H1 (cell line): ENCODE measurements around the gene TUBD1. TPM values are rescaled to one million over a fixed set of nuclear protein-coding genes. Genes with fewer than 3 reads are reported as not detected.

Experiments used
- CTCF ChIA-PET: fragments of 300-600 bp; sonication (Branson Sonifier 250); formaldehyde crosslinking; loops from one replicate; lab custom pipeline; 2021; ENCODE audit not compliant: partially characterized antibody; lab: Charles Lee
- POLR2A ChIA-PET: fragments of 300-600 bp; sonication (Branson Sonifier 250); formaldehyde crosslinking; loops from one replicate; lab custom pipeline; 2021; ENCODE audit warnings: inconsistent platforms; ENCODE audit not compliant: partially characterized antibody; lab: Charles Lee
- DNase-seq, 2 experiments: peaks; one replicate each; pipeline versions ENCODE4 v3.0.0 to v3.0.0-alpha.2; 2010 to 2022; ENCODE audit warnings: low spot score in 2 of 2, low read depth in 1 of 2, mixed read lengths in 1 of 2
- FAIRE-seq: peaks from 2 replicates; lab custom pipeline; 2011; peaks lifted over from hg19 to GRCh38; lab: Jason Lieb, UNC
- H2AFZ ChIP-seq: 2 replicates; pipeline ENCODE4 v1.8.1; 2012; ENCODE audit warnings: low read length, inconsistent platforms
- H2AK5ac ChIP-seq: 2 replicates; pipeline ENCODE4 v1.6.1; 2013; ENCODE audit warnings: low read depth, low read length
- H2BK120ac ChIP-seq: replicated peaks from 2 replicates; pipeline ENCODE3; 2013; ENCODE audit warnings: low read depth, low read length, inconsistent platforms
- H2BK12ac ChIP-seq: 2 replicates; pipeline ENCODE4 v1.6.1; 2013; ENCODE audit warnings: low read depth, low read length
- H2BK15ac ChIP-seq: 2 replicates; pipeline ENCODE4 v1.6.1; 2013; ENCODE audit warnings: low read length
- H2BK20ac ChIP-seq: 2 replicates; pipeline ENCODE4 v1.6.1; 2013; ENCODE audit warnings: low read length
- H2BK5ac ChIP-seq: 2 replicates; pipeline ENCODE4 v1.6.1; 2013; ENCODE audit warnings: low read depth, low read length
- H3K14ac ChIP-seq: 2 replicates; pipeline ENCODE4 v1.6.1; 2013; ENCODE audit warnings: inconsistent platforms; ENCODE audit not compliant: insufficient read length
- H3K18ac ChIP-seq: 2 replicates; pipeline ENCODE4 v1.6.1; 2013; ENCODE audit warnings: low read length; ENCODE audit errors: extremely low read depth
- H3K23ac ChIP-seq: 2 replicates; pipeline ENCODE4 v1.6.1; 2013; ENCODE audit warnings: inconsistent platforms; ENCODE audit not compliant: insufficient read length
- H3K23me2 ChIP-seq: 2 replicates; pipeline ENCODE4 v1.6.1; 2013; ENCODE audit warnings: low read depth, low read length
- H3K27ac ChIP-seq: 2 replicates; pipeline ENCODE4 v1.6.1; 2011; ENCODE audit warnings: low read depth, low read length, inconsistent platforms
- H3K27me3 ChIP-seq, 4 experiments: replicated peaks in 1 of 4; 1 replicate in 1 of 4; 2 replicates in 3 of 4; pipeline versions ENCODE4 v1.6.1 to v1.8.1; 2011 to 2013; ENCODE audit warnings: low read length in 3 of 4, mild to moderate bottlenecking in 3 of 4, inconsistent platforms in 2 of 4, mixed read lengths in 2 of 4, moderate library complexity in 1 of 4; ENCODE audit not compliant: control insufficient read depth in 3 of 4, insufficient read depth in 3 of 4; ENCODE audit errors: extremely low read depth in 1 of 4
- H3K36me3 ChIP-seq, 4 experiments: 2 replicates each; pipeline versions ENCODE4 v1.6.1 to v1.8.1; 2011 to 2013; ENCODE audit warnings: mild to moderate bottlenecking in 4 of 4, low read length in 3 of 4, moderate library complexity in 2 of 4, control low read depth in 1 of 4, inconsistent platforms in 1 of 4; ENCODE audit not compliant: insufficient read depth in 4 of 4, control insufficient read depth in 2 of 4
- H3K4ac ChIP-seq: replicated peaks from 2 replicates; pipeline ENCODE3; 2013; ENCODE audit warnings: low read length, low read depth, mixed read lengths, inconsistent platforms; ENCODE audit not compliant: insufficient read length
- H3K4me1 ChIP-seq, 4 experiments: replicated peaks in 1 of 4; 1 replicate in 1 of 4; 2 replicates in 3 of 4; pipeline versions ENCODE4 v1.6.1 to v1.8.1; 2011 to 2013; ENCODE audit warnings: low read length in 3 of 4, inconsistent platforms in 2 of 4, mixed read lengths in 1 of 4; ENCODE audit not compliant: insufficient read depth in 4 of 4, control insufficient read depth in 3 of 4
- H3K4me2 ChIP-seq, 2 experiments: 2 replicates each; pipeline versions ENCODE4 v1.6.1 to v1.8.1; 2011 to 2013; ENCODE audit warnings: low read depth in 2 of 2, low read length in 2 of 2, control low read depth in 1 of 2, inconsistent platforms in 1 of 2, mild to moderate bottlenecking in 1 of 2; ENCODE audit not compliant: insufficient read depth in 1 of 2
- H3K4me3 ChIP-seq, 4 experiments: fragments of 200-600, 300-600 bp in 1 of 4; sonication (generic), shearing (Covaris generic), sonication (Bioruptor Twin) in 1 of 4; 2 replicates each; pipeline versions ENCODE4 v1.5.1 to v1.8.1; 2011 to 2016; ENCODE audit warnings: low read length in 4 of 4, low read depth in 3 of 4, control low read depth in 2 of 4, inconsistent platforms in 2 of 4, mild to moderate bottlenecking in 2 of 4, mixed read lengths in 1 of 4, moderate library complexity in 1 of 4; ENCODE audit not compliant: insufficient read depth in 2 of 4; ENCODE audit errors: extremely low read depth in 1 of 4
- H3K56ac ChIP-seq: replicated peaks from 2 replicates; pipeline ENCODE3; 2013; ENCODE audit warnings: low read depth, mild to moderate bottlenecking, mixed read lengths, low read length, inconsistent platforms; ENCODE audit not compliant: insufficient read length
- H3K79me1 ChIP-seq: 2 replicates; pipeline ENCODE4 v1.6.1; 2013; ENCODE audit warnings: low read depth, low read length, control low read depth
- H3K79me2 ChIP-seq, 2 experiments: 2 replicates each; pipeline versions ENCODE4 v1.6.1 to v1.8.1; 2012 to 2013; ENCODE audit warnings: low read length in 2 of 2, mild to moderate bottlenecking in 2 of 2, inconsistent platforms in 1 of 2; ENCODE audit not compliant: insufficient read depth in 2 of 2, control insufficient read depth in 1 of 2
- H3K9ac ChIP-seq, 4 experiments: replicated peaks in 1 of 4; 1 replicate in 1 of 4; 2 replicates in 3 of 4; pipeline versions ENCODE4 v1.6.1 to v1.8.1; 2011 to 2013; ENCODE audit warnings: low read depth in 3 of 4, low read length in 3 of 4, control low read depth in 2 of 4, mild to moderate bottlenecking in 2 of 4, moderate library complexity in 2 of 4, inconsistent platforms in 1 of 4; ENCODE audit errors: extremely low read depth in 1 of 4
- H3K9me3 ChIP-seq, 2 experiments: 2 replicates each; pipeline versions ENCODE4 v1.6.1 to v1.8.1; 2012 to 2013; ENCODE audit warnings: mild to moderate bottlenecking in 2 of 2, moderate library complexity in 2 of 2, control low read depth in 1 of 2, inconsistent platforms in 1 of 2, low read depth in 1 of 2, low read length in 1 of 2, mixed read lengths in 1 of 2; ENCODE audit not compliant: insufficient read depth in 2 of 2
- H4K20me1 ChIP-seq, 2 experiments: replicated peaks in 1 of 2; 2 replicates each; pipeline versions ENCODE3 to v1.8.1; 2011 to 2013; ENCODE audit warnings: inconsistent platforms in 2 of 2, low read length in 2 of 2, mild to moderate bottlenecking in 1 of 2; ENCODE audit not compliant: insufficient read depth in 2 of 2, control insufficient read depth in 1 of 2
- H4K5ac ChIP-seq: 2 replicates; pipeline ENCODE4 v1.6.1; 2013; ENCODE audit warnings: low read length, low read depth, mixed read lengths, inconsistent platforms; ENCODE audit not compliant: insufficient read length
- H4K8ac ChIP-seq: 2 replicates; pipeline ENCODE4 v1.8.0; 2013; ENCODE audit warnings: mild to moderate bottlenecking, moderate library complexity, low read length, inconsistent platforms; ENCODE audit not compliant: insufficient read depth; ENCODE audit errors: extremely low read depth
- H4K91ac ChIP-seq: replicated peaks from 2 replicates; pipeline ENCODE3; 2013; ENCODE audit warnings: low read length, mixed read lengths, inconsistent platforms; ENCODE audit not compliant: insufficient read length
- CBX8 ChIP-seq: fragments of 300-800, 300-1000 bp; sonication (generic); IDR thresholded peaks from 2 replicates; pipeline ENCODE4 v1.7.1; 2016; ENCODE audit warnings: low read depth, low read length, borderline replicate concordance
- CTCF ChIP-seq, 3 experiments: IDR thresholded peaks; 1 replicate in 2 of 3; 2 replicates in 1 of 3; pipeline versions ENCODE4 v1.5.1 to v1.6.1; 2011; ENCODE audit warnings: low read length in 3 of 3, mild to moderate bottlenecking in 3 of 3, inconsistent platforms in 2 of 3, low read depth in 1 of 3, moderate library complexity in 1 of 3; ENCODE audit not compliant: insufficient read depth in 1 of 3; ENCODE audit errors: control extremely low read depth in 1 of 3
- GTF2F1 ChIP-seq: IDR thresholded peaks from 2 replicates; pipeline ENCODE4 v1.6.1; 2012; ENCODE audit warnings: low read depth, low read length, improper control_type of control experiment, borderline replicate concordance
- KDM5A ChIP-seq: fragments of 200-600 bp; IDR thresholded peaks from 2 replicates; pipeline ENCODE4 v1.7.1; 2012; ENCODE audit warnings: mild to moderate bottlenecking, low read length, inconsistent platforms, mixed read lengths
- POLR2AphosphoS5 ChIP-seq: IDR thresholded peaks from 2 replicates; pipeline ENCODE4 v1.6.1; 2011; ENCODE audit warnings: low read depth, low read length
- SRF ChIP-seq: IDR thresholded peaks from 2 replicates; pipeline ENCODE4 v1.6.1; 2011; ENCODE audit warnings: mild to moderate bottlenecking, low read depth, low read length, moderate library complexity
- WGBS, 2 experiments: shearing (Covaris generic) in 1 of 2; methylation state at CpG; one replicate each; pipeline versions ENCODE4 v1.1.6 to v1.1.7; 2013 to 2015; ENCODE audit warnings: low lambda C conversion rate in 2 of 2, mixed read lengths in 2 of 2, inconsistent platforms in 1 of 2, low coverage in 1 of 2, missing lambda C conversion rate in 1 of 2; ENCODE audit not compliant: insufficient replicate concordance in 2 of 2, insufficient coverage in 1 of 2, insufficient read length in 1 of 2; ENCODE audit errors: extremely low coverage in 1 of 2, missing lambda C conversion rate in 1 of 2; 5-methylcytosine and 5-hydroxymethylcytosine counted together
- polyA plus RNA-seq, 7 experiments: library from polyadenylated mRNA; depleted of rRNA in 3 of 7; stranded (reverse) in 5 of 7; unstranded in 2 of 7; fragments of >200 nt in 5 of 7; fragments of 200-250 nt in 2 of 7; gene quantifications; 1 replicate in 5 of 7; 2 replicates in 1 of 7; 4 replicates in 1 of 7; pipeline versions ENCODE4 v1.2.1 to v1.2.3, GENCODE V29; 2011 to 2013; ENCODE audit warnings: missing spikeins in 2 of 7, mixed read lengths in 2 of 7
- total RNA-seq: library from RNA; stranded (reverse); fragmentation: NEBNext Ultra II Directional; extraction: Animal tissue kit (Norgen Biotek cat#: 25700); gene quantifications from 2 replicates; pipeline ENCODE4 v1.2.1, GENCODE V29; 2021

Gene TUBD1
- total and polyA plus RNA-seq, 2 of the 8 experiments (the other 6 are each of a cell fraction or from before 2014, with no cell fraction given), result 9.1 to 17.5 TPM

GRCh38 chr17:59830007-59830630 lies 62.6 kb downstream of the TUBD1 start:
- no peak overlapping the region for H4K5ac ChIP-seq
- H3K4me2 ChIP-seq, result no peak overlapping the region
- H3K4ac ChIP-seq, result no peak overlapping the region
- ChIA-PET POLR2A (interaction anchor here (1.3 to 11.2 kb wide), 2 partner anchors 12 to 123 kb away, joined by 3 to 137 read pairs; partner anchors contain the start of genes PTRH2 and VMP1), CTCF (interaction anchor here (4.4 kb wide), 1 partner anchor 76 kb away, joined by 19 read pairs; no protein-coding TSS in a partner anchor)
- peaks cover 2 to 11% (median 10%) of the 10 kb centered on the region in 4 experiments; a peak in 5 of 7 replicates for H3K4me1 ChIP-seq
- H2AK5ac ChIP-seq, result no peak overlapping the region
- no peak overlapping the region for H2BK120ac ChIP-seq
- H3K79me2 ChIP-seq, result no peaks in the 10 kb centered on the region
- no peaks in the 10 kb centered on the region for H3K27me3 ChIP-seq
- no peak overlapping the region for H4K8ac ChIP-seq
- H3K27ac ChIP-seq, result no peak overlapping the region
- no peak overlapping the region for H3K14ac ChIP-seq
- no peak overlapping the region for H3K4me3 ChIP-seq
- no peak overlapping the region for H2BK5ac ChIP-seq
- no peak overlapping the region for H2BK15ac ChIP-seq
- no peak overlapping the region for H3K9ac ChIP-seq
- H3K23me2 ChIP-seq, result no peaks in the 10 kb centered on the region
- FAIRE-seq, result no peak
- H3K18ac ChIP-seq, result no peak overlapping the region
- TF ChIP-seq KDM5A (no peak), CBX8 (no peak), CTCF (IDR thresholded peaks at IDR 0.05; ENCODE audit: control extremely low read depth in 1 of 3, insufficient read depth in 1 of 3, low read depth in 1 of 3, low read length in 3 of 3) (no peak), POLR2AphosphoS5 (no peak), SRF (no peak), GTF2F1 (no peak)
- no peak for DNase-seq
- no peak overlapping the region for H2BK12ac ChIP-seq
- no peak overlapping the region for H4K91ac ChIP-seq
- no peak overlapping the region for H3K23ac ChIP-seq
- no peak overlapping the region for H2BK20ac ChIP-seq
- no peaks in the 10 kb centered on the region for H3K79me1 ChIP-seq
- no peaks in the 10 kb centered on the region for H4K20me1 ChIP-seq
- no peak overlapping the region for H2AFZ ChIP-seq
- H3K56ac ChIP-seq, result no peak overlapping the region
- no peaks in the 10 kb centered on the region for H3K36me3 ChIP-seq
- H3K9me3 ChIP-seq, result no peaks in the 10 kb centered on the region
- 99% methylated on average over 3 of the region's 3 CpGs; no CpG with 5 or more reads in 1 of the 2 experiments for WGBS, 2 experiments
